Measurements from ENCODE around the gene PPP1R3G.

GRCh38 chr6:5115168-5115567, 30.0 kb downstream of the PPP1R3G start:
- TF ChIP-seq CTCF (conservative IDR thresholded peaks at IDR 0.05; ENCODE audit: low read depth, low read length) = peak; percentile 21; the same call in 1 of the 2 replicates
- TF ChIP-seq POLR2A (IDR thresholded peaks at IDR 0.05; ENCODE audit: low read depth, low read length) = no peak
- TF ChIP-seq CHD1 (IDR thresholded peaks at IDR 0.05; ENCODE audit: low read depth, low read length) = no peak
- no peak for TF ChIP-seq MXI1 (IDR thresholded peaks at IDR 0.05; ENCODE audit: borderline replicate concordance, low read depth, low read length)
- TF ChIP-seq, protein P1, sequence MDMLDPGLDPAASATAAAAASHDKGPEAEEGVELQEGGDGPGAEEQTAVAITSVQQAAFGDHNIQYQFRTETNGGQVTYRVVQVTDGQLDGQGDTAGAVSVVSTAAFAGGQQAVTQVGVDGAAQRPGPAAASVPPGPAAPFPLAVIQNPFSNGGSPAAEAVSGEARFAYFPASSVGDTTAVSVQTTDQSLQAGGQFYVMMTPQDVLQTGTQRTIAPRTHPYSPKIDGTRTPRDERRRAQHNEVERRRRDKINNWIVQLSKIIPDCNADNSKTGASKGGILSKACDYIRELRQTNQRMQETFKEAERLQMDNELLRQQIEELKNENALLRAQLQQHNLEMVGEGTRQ (IDR thresholded peaks at IDR 0.05; ENCODE audit: low read depth, low read length) = no peak
- no peak for TF ChIP-seq SMC3 (IDR thresholded peaks at IDR 0.05; ENCODE audit: low read depth, low read length)
- TF ChIP-seq RAD21 (IDR thresholded peaks at IDR 0.05; ENCODE audit: low read length) = 0 out of 2 replicates have a peak, but pooled peaks have one; percentile 15

All from IMR-90 (cell line).